Spleen (tissue), 11 donors: ENCODE results near the gene SH2D3C. TPM values are rescaled to one million over a fixed set of nuclear protein-coding genes. Genes with fewer than 3 reads are reported as not detected.
A peak's percentile ranks its signal among the peaks of the same experiment; 100 is the strongest.
"Not testable (repeated sequence)": the region's sequence is repeated elsewhere in the genome, so short reads cannot be mapped to it uniquely, and the experiment has no call there.

ENCODE experiments used
- DNase-seq: peaks from one replicate; pipeline ENCODE4 v3.0.0-alpha.2; 2020
- H3K27ac ChIP-seq, 8 donors: fragments of 200-600 bp; sonication (generic) in 7 of 8; 1 replicate in 4 of 8; 2 replicates in 4 of 8; pipeline versions ENCODE4 v1.5.0 to v1.8.0; 2016 to 2021; ENCODE audit warnings: inconsistent platforms in 4 of 8, mild to moderate bottlenecking in 4 of 8, moderate library complexity in 1 of 8
- H3K27me3 ChIP-seq, 7 donors: fragments of 200-600 bp; sonication (generic) in 6 of 7; replicated peaks in 1 of 7; 1 replicate in 4 of 7; 2 replicates in 3 of 7; pipeline versions ENCODE4 v1.5.0 to v1.8.0; 2016 to 2021; ENCODE audit warnings: inconsistent platforms in 3 of 7, mild to moderate bottlenecking in 1 of 7
- H3K36me3 ChIP-seq, 6 donors: fragments of 200-600 bp; sonication (generic) in 5 of 6; 1 replicate in 4 of 6; 2 replicates in 2 of 6; pipeline versions ENCODE4 v1.5.0 to v1.8.0; 2016 to 2021; ENCODE audit warnings: inconsistent platforms in 2 of 6
- H3K4me1 ChIP-seq, 6 donors: fragments of 200-600 bp; sonication (generic) in 5 of 6; 1 replicate in 3 of 6; 2 replicates in 3 of 6; pipeline versions ENCODE4 v1.5.0 to v1.8.0; 2016 to 2021; ENCODE audit warnings: inconsistent platforms in 3 of 6
- H3K4me3 ChIP-seq, 8 donors: fragments of 200-600 bp; sonication (generic) in 7 of 8; 1 replicate in 4 of 8; 2 replicates in 4 of 8; pipeline versions ENCODE4 v1.5.0 to v1.8.0; 2016 to 2021; ENCODE audit warnings: inconsistent platforms in 4 of 8, mild to moderate bottlenecking in 4 of 8, moderate library complexity in 2 of 8
- H3K9me3 ChIP-seq, 8 donors: fragments of 200-600 bp; sonication (generic) in 7 of 8; 1 replicate in 4 of 8; 2 replicates in 4 of 8; pipeline versions ENCODE4 v1.5.0 to v1.8.0; 2016 to 2021; ENCODE audit warnings: inconsistent platforms in 4 of 8
- POLR2A ChIP-seq, 3 donors: fragments of 450-650 bp; IDR thresholded peaks; one replicate each; pipeline ENCODE4 v1.5.1; 2017; ENCODE audit warnings: antibody characterized with exemption in 3 of 3, mild to moderate bottlenecking in 1 of 3
- POLR2AphosphoS5 ChIP-seq, 3 donors: sonication (generic); formaldehyde crosslinking; IDR thresholded peaks; one replicate each; pipeline ENCODE4 v1.5.1; 2017; ENCODE audit warnings: antibody characterized with exemption in 3 of 3
- WGBS, 5 donors: extraction: QIAGEN DNeasy Blood & Tissue Kit in 3 of 5; methylation state at CpG; one replicate each; pipeline versions ENCODE4 v1.1.5 to v1.1.7; 2013 to 2018; 5-methylcytosine and 5-hydroxymethylcytosine counted together
- intact Hi-C: fragments of 100-400 bp; cut with DNase I; formaldehyde crosslinking; loops from one replicate; pipeline ENCODE4 v1.15.0; 2023; ENCODE audit warnings: low total_unique reads
- polyA plus RNA-seq, 3 donors: library from polyadenylated mRNA; stranded (reverse); fragments of 200-250 nt; gene quantifications; one replicate each; pipeline ENCODE4 v1.2.1, GENCODE V29; 2013
- total RNA-seq, 7 donors: library from RNA; depleted of rRNA in 3 of 7; stranded (reverse); fragments of >200 nt in 3 of 7; fragmentation: NEBNext Ultra II Directional in 4 of 7; extraction: Animal tissue kit (Norgen Biotek cat#: 25700) in 4 of 7; gene quantifications; one replicate each; pipeline versions ENCODE4 v1.1.0 to v1.2.1, GENCODE V29; 2016 to 2021
- TF ChIP-seq, protein P1 (sequence below), 11 experiments: fragments of 200-600 bp in 7 of 11; fragments of 450-650 bp in 4 of 11; sonication (generic) in 4 of 11; IDR thresholded peaks in 8 of 11; conservative IDR thresholded peaks in 3 of 11; 1 replicate in 7 of 11; 2 replicates in 4 of 11; pipeline versions ENCODE4 v1.4.0 to v1.8.0; 2016 to 2021; ENCODE audit warnings: antibody characterized with exemption in 11 of 11, inconsistent platforms in 4 of 11, mild to moderate bottlenecking in 1 of 11
- donor health status: healthy with polysubstance abuse.
- donor health status: DM: no; HTN: no; CAD: no; lungs with moderate emphysema.
- donor health status: DM: no; HTN: no; CAD: no.
- donor health status: Bipolar disorder and iron deficiency.
- donor health status: healthy.
- donor health status: DM: no; HTN: no; CAD: no.
- donor health status: DM: yes; HTN: yes; CAD: no.

Gene SH2D3C
- total and polyA plus RNA-seq, 10 donors = 27.0 to 85.4 (median 50.9) TPM

DNA sequence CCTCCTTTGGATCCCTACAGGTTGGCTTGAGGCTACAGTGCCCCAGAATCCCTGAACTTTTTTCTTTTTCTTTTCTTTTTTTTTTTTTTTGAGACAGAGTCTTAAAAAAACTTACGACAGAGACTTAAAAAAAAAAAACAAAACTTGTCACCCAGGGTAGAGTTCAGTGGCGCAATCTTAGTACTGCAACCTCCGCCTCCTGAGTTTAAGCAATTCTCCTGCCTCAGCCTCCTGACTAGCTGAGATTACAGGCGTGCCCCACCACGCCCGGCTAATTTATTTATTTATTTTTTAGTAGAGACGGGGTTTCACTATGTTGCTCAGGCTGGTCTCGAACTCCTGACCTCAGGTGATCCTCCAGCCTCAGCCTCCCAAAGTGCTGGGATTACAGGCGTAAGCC lies 2.4 kb upstream of the SH2D3C start:
- not testable (repeated sequence) for H3K27me3 ChIP-seq, DNase-seq, H3K9me3 ChIP-seq, H3K36me3 ChIP-seq
- H3K4me1 ChIP-seq = peaks cover 47 to 90% (median 75%) of the 10 kb centered on the region in 6 donors
- H3K27ac ChIP-seq = peak overlapping the region in 7 of 8 donors; percentile 89 to 99 (median 96)
- 56 to 83% (median 70%) methylated on average over 9 of the region's 9 CpGs for WGBS, 5 donors
- TF ChIP-seq, protein P1, sequence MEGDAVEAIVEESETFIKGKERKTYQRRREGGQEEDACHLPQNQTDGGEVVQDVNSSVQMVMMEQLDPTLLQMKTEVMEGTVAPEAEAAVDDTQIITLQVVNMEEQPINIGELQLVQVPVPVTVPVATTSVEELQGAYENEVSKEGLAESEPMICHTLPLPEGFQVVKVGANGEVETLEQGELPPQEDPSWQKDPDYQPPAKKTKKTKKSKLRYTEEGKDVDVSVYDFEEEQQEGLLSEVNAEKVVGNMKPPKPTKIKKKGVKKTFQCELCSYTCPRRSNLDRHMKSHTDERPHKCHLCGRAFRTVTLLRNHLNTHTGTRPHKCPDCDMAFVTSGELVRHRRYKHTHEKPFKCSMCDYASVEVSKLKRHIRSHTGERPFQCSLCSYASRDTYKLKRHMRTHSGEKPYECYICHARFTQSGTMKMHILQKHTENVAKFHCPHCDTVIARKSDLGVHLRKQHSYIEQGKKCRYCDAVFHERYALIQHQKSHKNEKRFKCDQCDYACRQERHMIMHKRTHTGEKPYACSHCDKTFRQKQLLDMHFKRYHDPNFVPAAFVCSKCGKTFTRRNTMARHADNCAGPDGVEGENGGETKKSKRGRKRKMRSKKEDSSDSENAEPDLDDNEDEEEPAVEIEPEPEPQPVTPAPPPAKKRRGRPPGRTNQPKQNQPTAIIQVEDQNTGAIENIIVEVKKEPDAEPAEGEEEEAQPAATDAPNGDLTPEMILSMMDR (IDR thresholded peaks at IDR 0.05 in 8 of 11, conservative IDR thresholded peaks at IDR 0.05 in 3 of 11) = peak in 1 of 11 experiments; percentile 14
- intact Hi-C loops = loop anchor here (5.0 kb wide), 1 partner anchor 44 kb away; the partner anchor contains the start of gene TOR2A
- H3K4me3 ChIP-seq = peak overlapping the region in 1 of 8 donors; percentile 83

DNA sequence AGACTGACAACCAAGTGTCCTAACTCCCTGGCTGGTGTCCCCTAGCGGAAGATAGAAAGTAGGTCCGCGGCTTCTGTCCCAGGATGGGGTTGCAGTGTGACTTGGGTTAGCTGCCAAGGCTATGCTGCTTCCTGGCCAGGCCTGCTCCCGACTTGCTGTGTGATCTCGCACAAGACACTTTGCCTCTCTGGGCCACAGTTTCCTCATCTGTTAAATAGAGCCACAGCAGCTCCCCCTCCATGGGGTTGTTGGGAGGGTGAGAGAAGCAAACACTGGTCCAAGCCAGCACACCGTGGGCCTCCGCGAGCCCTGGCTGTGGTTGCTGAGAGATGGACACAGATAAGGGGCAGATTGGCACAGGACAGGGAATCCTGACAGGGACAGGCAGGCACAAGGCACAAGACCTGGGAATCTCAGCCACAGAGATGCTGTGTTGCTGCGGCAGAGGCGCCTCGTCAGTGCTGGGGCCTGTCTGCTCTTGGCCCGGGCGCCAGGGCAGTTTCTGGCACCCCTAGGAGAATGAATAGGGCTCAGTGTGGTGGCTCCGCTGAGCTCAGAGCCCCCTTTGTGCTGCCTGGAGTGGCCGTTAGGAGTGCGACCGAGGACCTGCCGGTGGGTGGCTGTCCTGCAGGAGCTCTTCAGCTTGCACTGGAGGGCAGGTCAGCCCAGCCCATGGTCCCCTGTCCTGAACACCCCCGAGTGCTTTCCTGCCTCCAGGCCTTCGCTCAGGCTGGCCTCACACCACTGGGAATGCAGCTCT lies 1.8 kb upstream of the SH2D3C start:
- Histone ChIP-seq H3K27ac (peak overlapping the region; percentile 88 to 99 (median 95)), H3K36me3 (peaks cover 0 to under 1% (median 0%) of the 10 kb centered on the region in 6 donors), H3K4me3 (peak overlapping the region in 1 of 8 donors; percentile 83), H3K4me1 (peaks cover 50 to 96% (median 81%) of the 10 kb centered on the region in 6 donors), H3K27me3 (no peaks in the 10 kb centered on the region), H3K9me3 (no peaks in the 10 kb centered on the region)
- intact Hi-C loops = loop anchor here (5.0 kb wide), 1 partner anchor 43 kb away; the partner anchor contains the start of gene TOR2A
- DNase-seq = peak; percentile 84
- 69 to 81% (median 74%) methylated on average over 13 to 20 of the region's 20 CpGs for WGBS, 5 donors
- TF ChIP-seq, protein P1 (IDR thresholded peaks at IDR 0.05 in 8 of 11, conservative IDR thresholded peaks at IDR 0.05 in 3 of 11) = no peak
- peak in 1 of 3 donors; percentile 29 for TF ChIP-seq POLR2AphosphoS5 (IDR thresholded peaks at IDR 0.05)

DNA sequence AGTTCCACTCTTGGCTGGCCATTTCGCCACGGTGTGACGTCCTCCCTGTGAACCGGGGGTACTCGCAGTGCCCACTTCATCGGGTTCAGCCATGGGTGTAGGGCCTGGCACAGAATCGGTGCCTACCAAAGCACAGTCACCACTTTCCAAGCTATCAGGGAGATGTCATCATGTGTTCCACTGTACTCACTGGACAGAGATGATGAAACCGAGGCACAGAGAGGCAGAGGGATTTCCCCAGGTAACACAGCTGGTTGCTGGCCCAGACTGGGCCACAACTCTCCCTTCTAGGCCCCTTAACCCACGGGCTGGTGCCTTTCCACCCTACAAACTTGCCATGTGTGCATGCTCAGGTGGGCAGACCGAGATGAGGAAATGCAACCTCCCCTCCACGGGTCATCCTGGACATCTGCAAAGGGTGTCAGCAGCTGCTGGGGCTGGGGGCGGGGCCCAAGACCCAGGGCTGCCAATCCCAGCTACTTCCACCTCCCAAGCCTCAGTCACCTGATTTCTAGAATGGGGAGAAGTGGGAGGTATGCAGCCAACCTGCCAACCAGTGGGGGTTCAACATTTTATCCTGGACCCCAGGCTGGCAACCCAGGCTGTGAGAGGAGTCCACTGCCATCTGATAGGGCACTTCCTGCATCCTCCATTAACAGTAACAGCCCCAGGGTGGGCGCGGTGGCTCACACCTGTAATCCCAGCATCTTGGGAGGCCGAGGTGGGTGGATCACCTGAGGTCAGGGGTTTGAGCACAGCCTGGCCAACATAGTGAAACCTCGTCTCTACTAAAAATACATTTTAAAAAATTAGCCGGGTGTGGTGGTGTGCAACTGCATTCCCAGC lies 893 bp upstream of the SH2D3C start:
- H3K27ac ChIP-seq = peak overlapping the region; percentile 88 to 99 (median 95)
- no peaks in the 10 kb centered on the region for H3K9me3 ChIP-seq
- DNase-seq = peak; percentile 89
- H3K36me3 ChIP-seq = peaks cover 0 to 10% (median 2%) of the 10 kb centered on the region in 6 donors
- peak overlapping the region in 7 of 8 donors; percentile 53 to 83 (median 61) for H3K4me3 ChIP-seq
- intact Hi-C loops = no loop called here
- TF ChIP-seq POLR2AphosphoS5 (IDR thresholded peaks at IDR 0.05) (peak; percentile 49 to 79 (median 56)), POLR2A (IDR thresholded peaks at IDR 0.05) (no peak)
- TF ChIP-seq, protein P1 (IDR thresholded peaks at IDR 0.05 in 8 of 11, conservative IDR thresholded peaks at IDR 0.05 in 3 of 11) = no peak
- peaks cover 44 to 99% (median 84%) of the 10 kb centered on the region in 6 donors for H3K4me1 ChIP-seq
- 30 to 48% (median 40%) methylated on average over 16 to 17 of the region's 17 CpGs for WGBS, 5 donors
- H3K27me3 ChIP-seq = no peaks in the 10 kb centered on the region
